Panc1 (cell line): ENCODE data around the gene QPCT. TPM values are rescaled to one million over a fixed set of nuclear protein-coding genes. Genes with fewer than 3 reads are reported as not detected.

ENCODE experiments used
- ATAC-seq: fragments of 200-7000 bp; cut with Tn5 transposase; 2 replicates; pipeline ENCODE4 v1.9.1; 2020; ENCODE audit warnings: mild to moderate bottlenecking, moderate library complexity
- BruUV-seq: library from RNA; stranded (reverse); fragments of 400-500 nt; replicated peaks from 2 replicates; lab custom pipeline; 2021; lab: Mats Ljungman, UMichigan
- CTCF ChIA-PET: fragments of 300-600 bp; sonication (Branson Sonifier 250); formaldehyde crosslinking; loops from one replicate; lab custom pipeline; 2022; ENCODE audit warnings: antibody characterized with exemption; lab: Charles Lee
- POLR2A ChIA-PET: fragments of 300-600 bp; sonication (Branson Sonifier 250); formaldehyde crosslinking; loops from one replicate; lab custom pipeline; 2022; ENCODE audit warnings: antibody characterized with exemption; lab: Charles Lee
- DNase-seq: peaks from one replicate; pipeline ENCODE4 v3.0.0-alpha.2; 2010; ENCODE audit warnings: low read depth, low spot score
- H3K27ac ChIP-seq: 2 replicates; pipeline ENCODE4 v1.5.1; 2011; ENCODE audit warnings: mild to moderate bottlenecking, low read length, inconsistent platforms
- H3K27me3 ChIP-seq: fragments of 200-500 bp; sonication (Bioruptor generic); 2 replicates; pipeline ENCODE4 v1.6.0; 2014; ENCODE audit warnings: low read length, inconsistent platforms; ENCODE audit not compliant: control insufficient read depth, insufficient read depth
- H3K36me3 ChIP-seq: fragments of 200-500 bp; sonication (Bioruptor generic); 2 replicates; pipeline ENCODE4 v1.5.1; 2014; ENCODE audit warnings: inconsistent platforms, mild to moderate bottlenecking, low read length, moderate library complexity; ENCODE audit not compliant: control insufficient read depth, insufficient read depth
- H3K4me1 ChIP-seq: 2 replicates; pipeline ENCODE4 v1.5.1; 2011; ENCODE audit warnings: inconsistent platforms, mild to moderate bottlenecking, low read length, moderate library complexity; ENCODE audit not compliant: control insufficient read depth, insufficient read depth
- H3K4me3 ChIP-seq, 2 experiments: 2 replicates each; pipeline ENCODE4 v1.5.1; 2011 to 2012; ENCODE audit warnings: low read depth in 2 of 2, low read length in 2 of 2, mild to moderate bottlenecking in 2 of 2, inconsistent platforms in 1 of 2, moderate library complexity in 1 of 2
- H3K9me3 ChIP-seq: fragments of 200-500 bp; sonication (Bioruptor generic); 2 replicates; pipeline ENCODE4 v1.5.1; 2014; ENCODE audit warnings: low read depth, mild to moderate bottlenecking, inconsistent platforms, low read length, moderate library complexity; ENCODE audit not compliant: control insufficient read depth, insufficient read depth
- POLR2AphosphoS5 ChIP-seq: IDR thresholded peaks from 2 replicates; pipeline ENCODE4 v1.6.1; 2012; ENCODE audit warnings: mild to moderate bottlenecking, low read depth, low read length, moderate library complexity
- SIN3A ChIP-seq: IDR thresholded peaks from 2 replicates; pipeline ENCODE4 v1.6.1; 2012; ENCODE audit warnings: low read depth, mild to moderate bottlenecking, low read length, moderate library complexity, borderline replicate concordance; ENCODE audit not compliant: insufficient read depth
- TCF7L2 ChIP-seq: IDR thresholded peaks from 2 replicates; pipeline ENCODE4 v1.6.1; 2011; ENCODE audit warnings: mild to moderate bottlenecking, low read depth, low read length, inconsistent platforms
- in situ Hi-C: cut with HindIII; loops from 2 replicates; pipeline ENCODE4 v1.10.0; 2016; ENCODE audit warnings: low sequenced_read_pairs, low pct_unique_long_range_greater_than_20kb
- intact Hi-C: fragments of 100-400 bp; cut with micrococcal nuclease; formaldehyde crosslinking; loops from one replicate; pipeline ENCODE4 v1.10.0; 2022; ENCODE audit not compliant: unreplicated experiment
- total RNA-seq: library from RNA; stranded (reverse); gene quantifications from one replicate; pipeline ENCODE4 v1.2.1, GENCODE V29; 2021; ENCODE audit not compliant: unreplicated experiment
- TF ChIP-seq, protein P1 (sequence below), 2 experiments: IDR thresholded peaks; 2 replicates each; pipeline ENCODE4 v1.6.1; 2011 to 2012; ENCODE audit warnings: low read depth in 2 of 2, control low read depth in 1 of 2, low read length in 1 of 2, mild to moderate bottlenecking in 1 of 2, moderate library complexity in 1 of 2; ENCODE audit not compliant: insufficient read depth in 1 of 2
- TF ChIP-seq, protein P2 (sequence below): fragments of 450-650 bp; IDR thresholded peaks from 2 replicates; pipeline ENCODE4 v1.5.1; 2017; ENCODE audit warnings: mild to moderate bottlenecking

The QPCT gene
- total RNA-seq, 1 experiment from 2014 or later = 2.3 TPM

DNA sequence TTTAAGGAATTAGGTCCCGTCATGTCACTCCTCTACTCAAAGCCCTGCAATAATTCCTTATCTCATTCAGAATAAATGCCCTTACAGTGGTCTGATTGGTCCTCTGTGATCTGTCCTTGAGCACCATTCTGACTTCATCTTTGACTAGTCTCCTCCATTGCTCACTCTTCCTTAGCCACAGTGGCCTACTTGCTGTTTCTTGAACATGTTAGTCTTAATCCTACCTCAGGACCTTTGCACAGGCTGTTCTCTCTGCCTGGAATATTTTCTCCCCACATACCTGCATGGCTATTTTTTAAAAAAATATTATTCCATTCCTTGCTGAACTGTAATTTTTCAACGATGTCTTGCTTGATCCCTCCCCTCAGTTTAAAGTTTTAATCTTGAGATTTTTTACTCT lies 48.0 kb downstream of the QPCT start:
- intact Hi-C loops = loop anchor here (10.0 kb wide), 1 partner anchor 882 kb away; no protein-coding TSS in a partner anchor
- ChIA-PET POLR2A (no interaction called here), CTCF (no interaction called here)
- DNase-seq (no peak), ATAC-seq (no peak)
- H3K4me1 ChIP-seq = no peaks in the 10 kb centered on the region
- no peak overlapping the region for H3K27ac ChIP-seq
- TF ChIP-seq, protein P1, sequence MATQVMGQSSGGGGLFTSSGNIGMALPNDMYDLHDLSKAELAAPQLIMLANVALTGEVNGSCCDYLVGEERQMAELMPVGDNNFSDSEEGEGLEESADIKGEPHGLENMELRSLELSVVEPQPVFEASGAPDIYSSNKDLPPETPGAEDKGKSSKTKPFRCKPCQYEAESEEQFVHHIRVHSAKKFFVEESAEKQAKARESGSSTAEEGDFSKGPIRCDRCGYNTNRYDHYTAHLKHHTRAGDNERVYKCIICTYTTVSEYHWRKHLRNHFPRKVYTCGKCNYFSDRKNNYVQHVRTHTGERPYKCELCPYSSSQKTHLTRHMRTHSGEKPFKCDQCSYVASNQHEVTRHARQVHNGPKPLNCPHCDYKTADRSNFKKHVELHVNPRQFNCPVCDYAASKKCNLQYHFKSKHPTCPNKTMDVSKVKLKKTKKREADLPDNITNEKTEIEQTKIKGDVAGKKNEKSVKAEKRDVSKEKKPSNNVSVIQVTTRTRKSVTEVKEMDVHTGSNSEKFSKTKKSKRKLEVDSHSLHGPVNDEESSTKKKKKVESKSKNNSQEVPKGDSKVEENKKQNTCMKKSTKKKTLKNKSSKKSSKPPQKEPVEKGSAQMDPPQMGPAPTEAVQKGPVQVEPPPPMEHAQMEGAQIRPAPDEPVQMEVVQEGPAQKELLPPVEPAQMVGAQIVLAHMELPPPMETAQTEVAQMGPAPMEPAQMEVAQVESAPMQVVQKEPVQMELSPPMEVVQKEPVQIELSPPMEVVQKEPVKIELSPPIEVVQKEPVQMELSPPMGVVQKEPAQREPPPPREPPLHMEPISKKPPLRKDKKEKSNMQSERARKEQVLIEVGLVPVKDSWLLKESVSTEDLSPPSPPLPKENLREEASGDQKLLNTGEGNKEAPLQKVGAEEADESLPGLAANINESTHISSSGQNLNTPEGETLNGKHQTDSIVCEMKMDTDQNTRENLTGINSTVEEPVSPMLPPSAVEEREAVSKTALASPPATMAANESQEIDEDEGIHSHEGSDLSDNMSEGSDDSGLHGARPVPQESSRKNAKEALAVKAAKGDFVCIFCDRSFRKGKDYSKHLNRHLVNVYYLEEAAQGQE (IDR thresholded peaks at IDR 0.05; ENCODE audit: insufficient read depth in 1 of 2, low read depth in 2 of 2, low read length in 1 of 2) = no peak
- TF ChIP-seq, protein P2, sequence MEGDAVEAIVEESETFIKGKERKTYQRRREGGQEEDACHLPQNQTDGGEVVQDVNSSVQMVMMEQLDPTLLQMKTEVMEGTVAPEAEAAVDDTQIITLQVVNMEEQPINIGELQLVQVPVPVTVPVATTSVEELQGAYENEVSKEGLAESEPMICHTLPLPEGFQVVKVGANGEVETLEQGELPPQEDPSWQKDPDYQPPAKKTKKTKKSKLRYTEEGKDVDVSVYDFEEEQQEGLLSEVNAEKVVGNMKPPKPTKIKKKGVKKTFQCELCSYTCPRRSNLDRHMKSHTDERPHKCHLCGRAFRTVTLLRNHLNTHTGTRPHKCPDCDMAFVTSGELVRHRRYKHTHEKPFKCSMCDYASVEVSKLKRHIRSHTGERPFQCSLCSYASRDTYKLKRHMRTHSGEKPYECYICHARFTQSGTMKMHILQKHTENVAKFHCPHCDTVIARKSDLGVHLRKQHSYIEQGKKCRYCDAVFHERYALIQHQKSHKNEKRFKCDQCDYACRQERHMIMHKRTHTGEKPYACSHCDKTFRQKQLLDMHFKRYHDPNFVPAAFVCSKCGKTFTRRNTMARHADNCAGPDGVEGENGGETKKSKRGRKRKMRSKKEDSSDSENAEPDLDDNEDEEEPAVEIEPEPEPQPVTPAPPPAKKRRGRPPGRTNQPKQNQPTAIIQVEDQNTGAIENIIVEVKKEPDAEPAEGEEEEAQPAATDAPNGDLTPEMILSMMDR = no peak
- BruUV-seq = no TSS peak
- H3K9me3 ChIP-seq = no peaks in the 10 kb centered on the region
- no peaks in the 10 kb centered on the region for H3K36me3 ChIP-seq
- in situ Hi-C loops = no loop called here
- no peaks in the 10 kb centered on the region for H3K27me3 ChIP-seq
- no peak overlapping the region for H3K4me3 ChIP-seq

DNA sequence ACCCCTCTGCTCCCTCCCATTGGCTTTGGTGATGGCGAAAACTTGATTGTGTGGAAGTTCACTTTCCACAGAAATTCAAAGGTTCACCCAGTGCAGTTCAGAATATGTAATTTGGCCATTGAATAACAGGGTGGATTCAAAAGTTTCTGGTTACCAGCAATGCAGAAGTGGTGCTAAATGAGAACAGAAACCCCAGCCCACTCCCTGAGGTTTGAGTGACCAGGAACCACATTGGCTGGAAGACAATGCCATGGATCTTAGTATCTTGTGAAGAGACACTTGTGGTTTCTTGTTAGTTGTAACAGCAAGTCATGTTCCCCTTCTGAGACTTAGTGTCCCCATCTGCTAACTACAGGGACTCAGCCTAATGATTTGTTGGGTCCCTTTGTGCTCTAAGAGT lies 49.8 kb downstream of the QPCT start:
- BruUV-seq = no TSS peak
- no peak for ATAC-seq
- Histone ChIP-seq H3K4me1 (no peaks in the 10 kb centered on the region), H3K27me3 (no peaks in the 10 kb centered on the region), H3K36me3 (no peaks in the 10 kb centered on the region), H3K27ac (no peak overlapping the region), H3K9me3 (no peaks in the 10 kb centered on the region), H3K4me3 (no peak overlapping the region)
- intact Hi-C loops (loop anchor here (10.0 kb wide), 1 partner anchor 881 kb away; no protein-coding TSS in a partner anchor), in situ Hi-C loops (no loop called here)
- TF ChIP-seq, protein P1 (IDR thresholded peaks at IDR 0.05; ENCODE audit: insufficient read depth in 1 of 2, low read depth in 2 of 2, low read length in 1 of 2) = no peak
- TF ChIP-seq, protein P2 = no peak
- TF ChIP-seq SIN3A (no peak), POLR2AphosphoS5 (no peak), TCF7L2 (no peak)
- POLR2A ChIA-PET = no interaction called here
- no peak for DNase-seq
- CTCF ChIA-PET = no interaction called here
